ENCODE data around the gene CYP3A5.

- TF ChIP-seq CTCF (tag by site-specific recombination; IDR thresholded peaks at IDR 0.05) (no peak), TSHZ1 (tag by site-specific recombination; IDR thresholded peaks at IDR 0.05; ENCODE audit: borderline replicate concordance) (no peak), ZNF704 (tag by site-specific recombination; IDR thresholded peaks at IDR 0.05) (no peak), ZNF449 (tag by site-specific recombination; IDR thresholded peaks at IDR 0.05) (no peak), REST (tag by site-specific recombination; IDR thresholded peaks at IDR 0.05) (no peak)
These were observed 2.7 kb downstream of the CYP3A5 start for GRCh38 chr7:99677013-99677647.
